ENCODE data around the gene RBM41.

GRCh38 chrX:107119283-107119682, 661 bp upstream of the RBM41 start:
- TF ChIP-seq POLR2AphosphoS5 (IDR thresholded peaks at IDR 0.05; ENCODE audit: low read depth) (no peak), CTCF (conservative IDR thresholded peaks at IDR 0.05; ENCODE audit: low read depth in 2 of 2) (no peak), EZH2 (IDR thresholded peaks at IDR 0.05; ENCODE audit: low read depth, unreplicated experiment) (no peak), REST (IDR thresholded peaks at IDR 0.05; ENCODE audit: unreplicated experiment) (no peak), STAT1 (IDR thresholded peaks at IDR 0.05; ENCODE audit: unreplicated experiment) (no peak), CREB1 (CRISPR knock-in tag; IDR thresholded peaks at IDR 0.05; ENCODE audit: low read depth) (no peak)
